Keratinocyte (primary cell): ENCODE data around the gene SSH2. TPM values are rescaled to one million over a fixed set of nuclear protein-coding genes. Genes with fewer than 3 reads are reported as not detected.

Experiments used
- DNase-seq: peaks from one replicate; pipeline ENCODE4 v3.0.0-alpha.2; 2011; ENCODE audit warnings: low read depth, missing footprints, low spot score
- FAIRE-seq: peaks from 2 replicates; lab custom pipeline; 2011; peaks lifted over from hg19 to GRCh38; lab: Jason Lieb, UNC
- H2AFZ ChIP-seq: 2 replicates; pipeline ENCODE4 v1.6.0; 2012; ENCODE audit warnings: low read length, control low read depth, inconsistent platforms; ENCODE audit not compliant: control insufficient read depth
- H3K27ac ChIP-seq: 2 replicates; pipeline ENCODE4 v1.5.1; 2011; ENCODE audit warnings: low read length; ENCODE audit not compliant: control insufficient read depth, insufficient read depth
- H3K27me3 ChIP-seq: 3 replicates; pipeline ENCODE4 v1.6.0; 2011; ENCODE audit warnings: low read length; ENCODE audit not compliant: control insufficient read depth, insufficient read depth; ENCODE audit errors: extremely low read depth
- H3K36me3 ChIP-seq, 2 experiments: 2 replicates in 1 of 2; 3 replicates in 1 of 2; pipeline ENCODE4 v1.5.1; 2011; ENCODE audit warnings: low read length in 2 of 2, mild to moderate bottlenecking in 1 of 2; ENCODE audit not compliant: control insufficient read depth in 2 of 2, insufficient read depth in 2 of 2; ENCODE audit errors: extremely low read depth in 1 of 2
- H3K4me1 ChIP-seq: 3 replicates; pipeline ENCODE4 v1.5.1; 2011; ENCODE audit warnings: low read length; ENCODE audit not compliant: control insufficient read depth, insufficient read depth; ENCODE audit errors: extremely low read depth
- H3K4me2 ChIP-seq: 3 replicates; pipeline ENCODE4 v1.6.0; 2011; ENCODE audit warnings: low read depth, low read length; ENCODE audit not compliant: control insufficient read depth, insufficient read depth; ENCODE audit errors: extremely low read depth
- H3K4me3 ChIP-seq, 3 experiments: fragments of 200-600 bp in 1 of 3; sonication (generic) in 1 of 3; 2 replicates in 2 of 3; 3 replicates in 1 of 3; pipeline ENCODE4 v1.5.1; 2011 to 2016; ENCODE audit warnings: low read length in 3 of 3, mild to moderate bottlenecking in 3 of 3, control low read depth in 2 of 3, inconsistent platforms in 1 of 3, low read depth in 1 of 3, mixed read lengths in 1 of 3, mixed run types in 1 of 3, moderate library complexity in 1 of 3; ENCODE audit not compliant: control insufficient read depth in 2 of 3, insufficient read depth in 2 of 3; ENCODE audit errors: extremely low read depth in 1 of 3
- H3K79me2 ChIP-seq: 2 replicates; pipeline ENCODE4 v1.6.0; 2012; ENCODE audit warnings: low read length; ENCODE audit not compliant: control insufficient read depth, insufficient read depth
- H3K9ac ChIP-seq: 3 replicates; pipeline ENCODE4 v1.6.0; 2011; ENCODE audit warnings: low read length; ENCODE audit not compliant: control insufficient read depth, insufficient read depth; ENCODE audit errors: extremely low read depth
- H3K9me1 ChIP-seq: 3 replicates; pipeline ENCODE4 v1.6.0; 2011; ENCODE audit warnings: low read length; ENCODE audit not compliant: control insufficient read depth, insufficient read depth; ENCODE audit errors: extremely low read depth
- H3K9me3 ChIP-seq: 2 replicates; pipeline ENCODE4 v1.5.1; 2012; ENCODE audit warnings: low read depth, low read length; ENCODE audit not compliant: control insufficient read depth
- H4K20me1 ChIP-seq: 3 replicates; pipeline ENCODE4 v1.6.0; 2011; ENCODE audit warnings: low read length; ENCODE audit not compliant: control insufficient read depth, insufficient read depth; ENCODE audit errors: extremely low read depth
- CTCF ChIP-seq, 3 experiments: IDR thresholded peaks in 1 of 3; conservative IDR thresholded peaks in 1 of 3; optimal IDR thresholded peaks in 1 of 3; 2 replicates in 2 of 3; 3 replicates in 1 of 3; pipeline versions ENCODE3 to v1.5.1; 2011; ENCODE audit warnings: low read length in 3 of 3, mild to moderate bottlenecking in 3 of 3, moderate library complexity in 2 of 3, control low read depth in 1 of 3, inconsistent platforms in 1 of 3; ENCODE audit not compliant: insufficient read depth in 2 of 3; ENCODE audit errors: extremely low read depth in 1 of 3
- EZH2 ChIP-seq: IDR thresholded peaks from one replicate; pipeline ENCODE4 v1.6.1; 2012; ENCODE audit warnings: inconsistent platforms, mild to moderate bottlenecking, low read length, moderate library complexity
- dilution Hi-C: fragments of 300-500 bp; cut with MboI; formaldehyde crosslinking; loops from one replicate; pipeline ENCODE4 v1.7.0; 2020; ENCODE audit warnings: low sequenced_read_pairs; ENCODE audit not compliant: extremely low pct_ligation_motif_present
- polyA plus RNA-seq, 5 experiments: library from polyadenylated mRNA; depleted of rRNA in 3 of 5; stranded (reverse) in 3 of 5; stranded (forward) in 1 of 5; unstranded in 1 of 5; fragments of >200 nt; gene quantifications; 1 replicate in 1 of 5; 2 replicates in 3 of 5; 3 replicates in 1 of 5; pipeline versions ENCODE4 v1.2.1 to v1.2.3, GENCODE V29; 2011 to 2012; ENCODE audit warnings: missing spikeins in 2 of 5, low read depth in 1 of 5, low replicate concordance in 1 of 5

Gene SSH2
- polyA plus RNA-seq, 1 donor (not counting 4 experiments of a cell fraction or from before 2014, with no cell fraction given): 13.9 TPM

- no peaks in the 10 kb centered on the region for H3K9me1 ChIP-seq
- no peaks in the 10 kb centered on the region for H3K79me2 ChIP-seq
- DNase-seq (peak; percentile 9), FAIRE-seq (peak; percentile 52)
- no peaks in the 10 kb centered on the region for H4K20me1 ChIP-seq
- no peak overlapping the region for H3K9ac ChIP-seq
- no peaks in the 10 kb centered on the region for H3K27me3 ChIP-seq
- H2AFZ ChIP-seq: no peak overlapping the region
- H3K9me3 ChIP-seq: no peaks in the 10 kb centered on the region
- H3K4me3 ChIP-seq: no peak overlapping the region
- peaks cover 15% of the 10 kb centered on the region for H3K4me1 ChIP-seq
- dilution Hi-C loops: no loop called here
- TF ChIP-seq EZH2 (no peak), CTCF (optimal IDR thresholded peaks at IDR 0.05 in 1 of 3, IDR thresholded peaks at IDR 0.05 in 1 of 3, conservative IDR thresholded peaks at IDR 0.05 in 1 of 3; ENCODE audit: extremely low read depth in 1 of 3, insufficient read depth in 2 of 3, low read length in 3 of 3) (no peak)
- H3K36me3 ChIP-seq: peaks cover 0 to 5% of the 10 kb centered on the region in 2 experiments
- H3K4me2 ChIP-seq: peak overlapping the region; percentile 8
- no peak overlapping the region for H3K27ac ChIP-seq
Measured at GRCh38 chr17:29791336-29792080, 138.5 kb downstream of the SSH2 start.

GRCh38 chr17:29789196-29790170, 140.5 kb downstream of the SSH2 start:
- Histone ChIP-seq H3K4me1 (peaks cover 24% of the 10 kb centered on the region), H3K9me3 (no peaks in the 10 kb centered on the region), H4K20me1 (no peaks in the 10 kb centered on the region), H3K27me3 (no peaks in the 10 kb centered on the region), H3K9me1 (no peaks in the 10 kb centered on the region), H3K79me2 (no peaks in the 10 kb centered on the region), H2AFZ (no peak overlapping the region), H3K27ac (no peak overlapping the region), H3K4me3 (no peak overlapping the region), H3K4me2 (no peak overlapping the region), H3K9ac (no peak overlapping the region), H3K36me3 (peaks cover 0 to 5% of the 10 kb centered on the region in 2 experiments)
- DNase-seq (no peak), FAIRE-seq (no peak)
- TF ChIP-seq CTCF (optimal IDR thresholded peaks at IDR 0.05 in 1 of 3, IDR thresholded peaks at IDR 0.05 in 1 of 3, conservative IDR thresholded peaks at IDR 0.05 in 1 of 3; ENCODE audit: extremely low read depth in 1 of 3, insufficient read depth in 2 of 3, low read length in 3 of 3): no peak
- dilution Hi-C loops: no loop called here
